GM21528 (cell line): ENCODE data around the gene CHRNA7.
"Not testable (repeated sequence)": the region's sequence is repeated elsewhere in the genome, so short reads cannot be mapped to it uniquely, and the experiment has no call there.

Experiments
- ATAC-seq: cut with Tn5 transposase; IDR thresholded peaks from one replicate; pipeline ENCODE4 v1.9.1; 2021; ENCODE audit warnings: mild to moderate bottlenecking, moderate library complexity; ENCODE audit not compliant: unreplicated experiment, low FRiP score

CHRNA7 gene

GRCh38 chr15:32119694-32120330 lies 89.5 kb downstream of the CHRNA7 start:
- ATAC-seq: no peak

GRCh38 chr15:32120577-32121383 lies 90.5 kb downstream of the CHRNA7 start:
- ATAC-seq: no peak

GRCh38 chr15:32121384-32121695 lies 91.0 kb downstream of the CHRNA7 start:
- ATAC-seq: no peak

GRCh38 chr15:32122013-32122412 lies 91.7 kb downstream of the CHRNA7 start:
- ATAC-seq: no peak

- no peak for ATAC-seq
These were observed 93.2 kb downstream of the CHRNA7 start for GRCh38 chr15:32123473-32123872.

GRCh38 chr15:32124726-32125125 lies 94.4 kb downstream of the CHRNA7 start:
- ATAC-seq: no peak

GRCh38 chr15:32125595-32125994 lies 95.3 kb downstream of the CHRNA7 start:
- no peak for ATAC-seq

- no peak for ATAC-seq
These were observed 99.5 kb downstream of the CHRNA7 start for GRCh38 chr15:32129815-32130214.

GRCh38 chr15:32130823-32131222 lies 100.5 kb downstream of the CHRNA7 start:
- no peak for ATAC-seq

- no peak for ATAC-seq
These were observed 101.5 kb downstream of the CHRNA7 start for GRCh38 chr15:32131803-32132202.

- no peak for ATAC-seq
These were observed 102.5 kb downstream of the CHRNA7 start for GRCh38 chr15:32132859-32133258.

GRCh38 chr15:32134842-32135241 lies 104.5 kb downstream of the CHRNA7 start:
- no peak for ATAC-seq

- no peak for ATAC-seq
These were observed 105.0 kb downstream of the CHRNA7 start for GRCh38 chr15:32135335-32135734.

GRCh38 chr15:32145512-32145911 lies 115.2 kb downstream of the CHRNA7 start:
- ATAC-seq: not testable (repeated sequence)

- ATAC-seq: no peak
These were observed 118.7 kb downstream of the CHRNA7 start for GRCh38 chr15:32148833-32149555.

- ATAC-seq: no peak
These were observed 122.3 kb downstream of the CHRNA7 start for GRCh38 chr15:32152574-32152973.

- ATAC-seq: not testable (repeated sequence)
These were observed 123.7 kb downstream of the CHRNA7 start for GRCh38 chr15:32153868-32154623.

GRCh38 chr15:32162143-32162542 lies 131.8 kb downstream of the CHRNA7 start:
- not testable (repeated sequence) for ATAC-seq

GRCh38 chr15:32164065-32164464 lies 133.8 kb downstream of the CHRNA7 start:
- not testable (repeated sequence) for ATAC-seq

GRCh38 chr15:32164747-32165146 lies 134.4 kb downstream of the CHRNA7 start:
- ATAC-seq: not testable (repeated sequence)

- ATAC-seq: not testable (repeated sequence)
These were observed 135.5 kb downstream of the CHRNA7 start for GRCh38 chr15:32165775-32166174.
